Naive B cell (primary cell): ENCODE data around the gene SNED1. TPM values are rescaled to one million over a fixed set of nuclear protein-coding genes. Genes with fewer than 3 reads are reported as not detected.
A peak's percentile ranks its signal among the peaks of the same experiment; 100 is the strongest.
"Not testable (repeated sequence)": the region's sequence is repeated elsewhere in the genome, so short reads cannot be mapped to it uniquely, and the experiment has no call there.

ENCODE experiments used
- ATAC-seq, 2 donors: fragments of 150-1000 bp; cut with Tn5 transposase; 2 replicates each; pipeline ENCODE4 v1.10.0; 2021; ENCODE audit warnings: low read depth in 2 of 2, mild to moderate bottlenecking in 2 of 2, moderate library complexity in 2 of 2
- DNase-seq: peaks from one replicate; pipeline ENCODE4 v3.0.0; 2022
- H3K27ac Mint-ChIP-seq, 6 donors: one replicate each; pipeline ENCODE4 v1.8.0; 2020 to 2022; ENCODE audit warnings: mild to moderate bottlenecking in 6 of 6, mixed read lengths in 6 of 6, moderate library complexity in 5 of 6, inconsistent platforms in 2 of 6
- H3K27me3 Mint-ChIP-seq, 3 donors: one replicate each; pipeline ENCODE4 v1.8.0; 2021 to 2022; ENCODE audit warnings: mixed read lengths in 3 of 3, mild to moderate bottlenecking in 1 of 3
- H3K36me3 Mint-ChIP-seq, 2 donors: one replicate each; pipeline ENCODE4 v1.8.0; 2020 to 2022; ENCODE audit warnings: mixed read lengths in 2 of 2, inconsistent platforms in 1 of 2, mild to moderate bottlenecking in 1 of 2
- H3K4me1 Mint-ChIP-seq, 3 donors: one replicate each; pipeline ENCODE4 v1.8.0; 2020 to 2022; ENCODE audit warnings: mixed read lengths in 3 of 3, inconsistent platforms in 1 of 3, mild to moderate bottlenecking in 1 of 3, moderate library complexity in 1 of 3
- H3K4me3 Mint-ChIP-seq, 8 donors: one replicate each; pipeline ENCODE4 v1.8.0; 2020 to 2022; ENCODE audit warnings: mild to moderate bottlenecking in 8 of 8, mixed read lengths in 8 of 8, moderate library complexity in 8 of 8, inconsistent platforms in 2 of 8
- H3K9me3 Mint-ChIP-seq, 7 donors: one replicate each; pipeline ENCODE4 v1.8.0; 2020 to 2022; ENCODE audit warnings: mixed read lengths in 7 of 7, mild to moderate bottlenecking in 5 of 7, inconsistent platforms in 2 of 7, moderate library complexity in 1 of 7
- polyA plus RNA-seq, 6 donors: library from polyadenylated mRNA; unstranded; fragments of 300-500 nt; fragmentation: Illumina TruSeq; gene quantifications; one replicate each; pipeline ENCODE4 v1.2.3, GENCODE V29; 2021; ENCODE audit warnings: low read depth in 6 of 6

The SNED1 gene
- polyA plus RNA-seq, 6 donors from 2014 or later, result 0.75 to 3.2 (median 1.3) TPM

DNA sequence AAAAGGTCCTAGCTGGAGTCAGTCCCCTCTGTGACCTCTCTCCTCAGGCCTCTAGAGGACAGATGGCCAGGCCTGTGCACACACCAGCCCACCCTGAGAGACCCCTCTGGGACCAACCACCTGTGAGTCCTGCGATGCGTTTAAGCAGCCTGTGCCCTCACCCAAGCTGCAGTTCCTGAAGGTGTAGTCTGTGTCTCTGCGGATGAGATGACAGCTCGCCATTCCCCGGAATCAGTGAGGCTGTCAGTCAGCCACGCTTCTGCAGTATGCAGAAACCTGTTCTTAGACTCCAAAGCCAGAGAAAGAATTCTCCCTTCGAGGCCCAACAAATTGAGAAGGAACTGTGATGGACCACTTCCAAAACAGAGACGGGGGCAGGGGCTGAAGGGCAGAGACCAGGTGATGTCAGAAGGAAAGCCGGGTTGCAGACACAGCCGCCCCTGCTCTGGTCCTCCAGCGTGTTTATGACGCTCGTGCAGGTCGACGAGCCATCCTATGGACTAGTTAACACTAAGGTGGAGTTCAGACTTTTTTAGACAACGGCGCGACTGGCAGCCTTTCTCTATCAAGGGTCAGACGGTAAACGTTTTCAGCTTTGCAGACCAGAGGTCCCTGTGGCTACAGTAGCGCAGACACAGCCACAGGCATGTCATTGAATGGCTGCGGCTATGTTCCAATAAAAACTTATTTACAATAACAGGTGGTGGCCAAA, 93.5 kb downstream of the SNED1 start:
- DNase-seq, result no peak
- Mint-ChIP-seq H3K27me3 (no peaks in the 10 kb centered on the region), H3K4me1 (peaks cover 19 to 36% (median 22%) of the 10 kb centered on the region in 3 donors), H3K27ac (peak overlapping the region in 2 of 6 donors; percentile 40 to 54), H3K4me3 (no peak overlapping the region), H3K36me3 (peaks cover 12 to 17% of the 10 kb centered on the region in 2 donors), H3K9me3 (no peaks in the 10 kb centered on the region)
- ATAC-seq, result no peak

DNA sequence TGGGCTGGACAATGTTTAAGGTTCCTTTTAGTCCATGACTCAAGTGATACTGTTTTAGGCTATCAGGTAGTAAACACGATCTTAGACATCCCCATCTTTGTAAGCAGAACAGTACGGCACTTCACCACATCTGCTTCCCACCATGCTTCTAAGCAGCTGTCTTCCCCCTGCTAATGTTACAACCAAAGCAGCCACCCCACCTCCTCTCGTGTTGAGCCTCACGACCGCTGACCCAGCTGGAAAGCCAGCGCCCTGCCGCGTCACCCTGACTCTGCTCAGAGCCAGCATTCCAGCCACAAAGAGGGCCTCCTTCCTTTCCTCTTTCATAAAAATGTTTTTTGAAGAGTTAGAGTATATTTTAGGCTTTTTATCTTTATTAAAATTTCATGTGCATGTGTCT, 94.3 kb downstream of the SNED1 start:
- Mint-ChIP-seq H3K27me3 (no peaks in the 10 kb centered on the region), H3K9me3 (no peaks in the 10 kb centered on the region), H3K36me3 (peaks cover 18 to 21% of the 10 kb centered on the region in 2 donors), H3K27ac (peak overlapping the region in 3 of 6 donors; percentile 65 to 90 (median 81)), H3K4me1 (peaks cover 27 to 44% (median 30%) of the 10 kb centered on the region in 3 donors), H3K4me3 (no peak overlapping the region)
- ATAC-seq (no peak), DNase-seq (no peak)

DNA sequence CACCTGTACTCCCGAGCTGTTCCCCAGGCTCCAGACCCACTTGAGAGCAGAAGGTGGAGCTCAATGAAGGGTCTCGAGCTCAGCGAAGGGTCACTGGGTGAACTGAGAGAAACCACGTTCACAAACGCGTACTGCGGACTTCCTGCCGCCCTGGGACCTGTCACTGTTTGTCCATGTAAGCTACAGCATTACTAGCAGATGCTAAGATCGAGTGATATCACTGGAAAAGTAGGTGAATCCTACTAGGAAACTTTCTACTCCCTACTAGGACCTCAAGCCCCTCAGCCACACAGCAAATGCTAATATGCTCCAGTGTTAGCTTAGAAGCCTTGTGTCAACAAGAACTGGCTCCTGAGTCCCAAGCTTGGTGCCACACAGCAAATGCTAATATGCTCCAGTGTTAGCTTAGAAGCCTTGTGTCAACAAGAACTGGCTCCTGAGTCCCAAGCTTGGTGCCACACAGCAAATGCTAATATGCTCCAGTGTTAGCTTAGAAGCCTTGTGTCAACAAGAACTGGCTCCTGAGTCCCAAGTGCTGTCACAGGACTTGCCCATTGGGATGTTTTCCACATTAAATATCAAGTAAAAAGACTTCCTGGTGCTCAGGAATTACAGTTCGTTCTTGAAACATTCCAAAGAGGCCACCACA, 94.8 kb downstream of the SNED1 start:
- not testable (repeated sequence) for H3K9me3 Mint-ChIP-seq, ATAC-seq, DNase-seq, H3K4me3 Mint-ChIP-seq, H3K27me3 Mint-ChIP-seq
- peaks cover 20 to 21% of the 10 kb centered on the region in 2 donors for H3K36me3 Mint-ChIP-seq
- peaks cover 27 to 40% (median 36%) of the 10 kb centered on the region in 3 donors for H3K4me1 Mint-ChIP-seq
- peak overlapping the region in 2 of 6 donors; percentile 65 to 81 for H3K27ac Mint-ChIP-seq

GRCh38 chr2:241094172-241094571, 95.8 kb downstream of the SNED1 start:
- Mint-ChIP-seq H3K36me3 (peaks cover 21 to 27% of the 10 kb centered on the region in 2 donors), H3K9me3 (no peaks in the 10 kb centered on the region), H3K4me1 (peaks cover 33 to 45% (median 45%) of the 10 kb centered on the region in 3 donors), H3K4me3 (no peak overlapping the region), H3K27me3 (no peaks in the 10 kb centered on the region), H3K27ac (peak overlapping the region in 1 of 6 donors; percentile 60)
- ATAC-seq (no peak), DNase-seq (no peak)

GRCh38 chr2:241094924-241095420, 96.6 kb downstream of the SNED1 start:
- ATAC-seq (no peak), DNase-seq (no peak)
- Mint-ChIP-seq H3K36me3 (peaks cover 21 to 27% of the 10 kb centered on the region in 2 donors), H3K27me3 (no peaks in the 10 kb centered on the region), H3K4me1 (peaks cover 41 to 53% (median 53%) of the 10 kb centered on the region in 3 donors), H3K27ac (peak overlapping the region in 5 of 6 donors; percentile 76 to 95 (median 83)), H3K9me3 (no peaks in the 10 kb centered on the region), H3K4me3 (no peak overlapping the region)

DNA sequence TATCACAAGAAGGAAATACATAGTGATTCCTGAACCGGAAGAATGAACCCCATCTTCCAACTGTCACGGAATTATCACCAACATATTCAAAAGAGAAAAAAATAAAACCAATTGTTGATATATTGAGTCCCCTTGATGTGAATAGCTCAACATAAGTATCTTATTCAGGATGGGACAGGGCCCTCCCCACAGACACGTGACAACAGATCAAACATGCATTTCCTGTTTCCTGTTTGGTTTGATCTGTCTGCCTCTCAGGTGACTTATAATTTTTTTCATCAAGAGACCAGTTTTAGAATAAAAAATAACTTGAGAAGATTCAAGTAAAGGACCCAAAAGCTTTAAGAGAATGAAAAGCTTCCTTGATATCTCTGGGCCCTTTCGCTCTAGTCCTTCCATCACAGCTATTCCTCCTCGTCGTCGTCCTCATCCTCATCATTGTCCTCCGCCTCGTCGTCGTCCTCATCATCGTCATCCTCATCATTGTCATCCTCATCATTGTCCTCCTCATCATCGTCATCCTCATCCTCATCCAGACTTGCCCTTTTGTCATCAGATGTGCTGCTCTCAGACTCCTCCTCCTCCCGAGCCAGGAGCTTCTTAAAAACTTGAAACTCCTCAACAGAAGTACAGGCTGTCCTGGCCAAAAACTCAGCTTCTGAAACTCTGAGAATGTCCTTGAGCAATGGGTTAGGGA, 97.3 kb downstream of the SNED1 start:
- peaks cover 45 to 61% (median 61%) of the 10 kb centered on the region in 3 donors for H3K4me1 Mint-ChIP-seq
- H3K36me3 Mint-ChIP-seq, result peaks cover 21 to 27% of the 10 kb centered on the region in 2 donors

DNA sequence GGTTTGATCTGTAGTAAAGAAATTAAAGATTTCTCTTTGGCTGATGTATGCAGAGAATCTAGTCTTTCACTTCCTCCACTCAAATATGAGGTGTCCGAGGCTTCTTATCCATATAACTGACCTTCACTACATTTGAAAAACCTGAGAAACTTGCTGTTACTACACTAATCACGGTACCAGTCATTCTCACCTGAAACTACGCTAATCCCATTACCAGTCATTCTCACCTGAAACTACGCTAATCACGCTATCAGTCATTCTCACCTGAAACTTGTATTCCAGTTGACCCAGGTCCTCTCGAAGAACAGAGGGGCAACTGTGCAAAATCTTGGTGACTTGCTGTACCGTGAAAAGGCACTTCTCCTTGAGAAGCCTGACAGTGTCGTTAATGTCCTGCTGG, 98.6 kb downstream of the SNED1 start:
- peaks cover 47 to 70% (median 66%) of the 10 kb centered on the region in 3 donors for H3K4me1 Mint-ChIP-seq
- no peaks in the 10 kb centered on the region for H3K27me3 Mint-ChIP-seq
- peak overlapping the region in 1 of 8 donors; percentile 59 for H3K4me3 Mint-ChIP-seq
- ATAC-seq (no peak), DNase-seq (no peak)
- peak overlapping the region in 3 of 6 donors; percentile 63 to 89 (median 86) for H3K27ac Mint-ChIP-seq
- peaks cover 16 to 27% of the 10 kb centered on the region in 2 donors for H3K36me3 Mint-ChIP-seq
- no peaks in the 10 kb centered on the region for H3K9me3 Mint-ChIP-seq

More for the DNA sequence above, 97.3 kb downstream of the SNED1 start:
- H3K27me3 Mint-ChIP-seq, result no peaks in the 10 kb centered on the region
- H3K27ac Mint-ChIP-seq, result peak overlapping the region; percentile 57 to 96 (median 92)
- peak; percentile 77 to 82 for ATAC-seq
- peak; percentile 35 for DNase-seq
- H3K9me3 Mint-ChIP-seq, result no peaks in the 10 kb centered on the region
- H3K4me3 Mint-ChIP-seq, result peak overlapping the region in 6 of 8 donors; percentile 0 to 55 (median 28)

- peak overlapping the region in 5 of 6 donors; percentile 22 to 94 (median 84) for H3K27ac Mint-ChIP-seq
Measured at GRCh38 chr2:241099246-241099645, 100.8 kb downstream of the SNED1 start.

GRCh38 chr2:241102239-241102803, 103.9 kb downstream of the SNED1 start, which contains the start of gene MTERF4:
TSS of gene MTERF4 (minus strand) at chr2:241102287. CDS start at chr2:241102273, 14 bp downstream.
- Mint-ChIP-seq H3K4me3 (peak within 1 kb of the TSS; percentile 93 to 99 (median 96)), H3K27me3 (no peaks in the 10 kb centered on the region), H3K9me3 (no peaks in the 10 kb centered on the region), H3K27ac (peak within 1 kb of the TSS; percentile 96 to 99 (median 98)), H3K36me3 (peaks cover 4 to 13% of the 10 kb centered on the region in 2 donors), H3K4me1 (peaks cover 37 to 62% (median 51%) of the 10 kb centered on the region in 3 donors)
- ATAC-seq, result peak; percentile 92 to 97
- peak; percentile 90 for DNase-seq

More at GRCh38 chr2:241099246-241099645, 100.8 kb downstream of the SNED1 start:
- peaks cover 51 to 87% (median 77%) of the 10 kb centered on the region in 3 donors for H3K4me1 Mint-ChIP-seq
- peak overlapping the region in 7 of 8 donors; percentile 69 to 95 (median 84) for H3K4me3 Mint-ChIP-seq
- no peaks in the 10 kb centered on the region for H3K9me3 Mint-ChIP-seq
- H3K27me3 Mint-ChIP-seq, result no peaks in the 10 kb centered on the region
- H3K36me3 Mint-ChIP-seq, result peaks cover 16 to 27% of the 10 kb centered on the region in 2 donors
- DNase-seq, result peak; percentile 44
- peak; percentile 34 to 35 for ATAC-seq

GRCh38 chr2:241103176-241103595, 104.8 kb downstream of the SNED1 start:
- H3K27me3 Mint-ChIP-seq, result no peaks in the 10 kb centered on the region
- DNase-seq (no peak), ATAC-seq (no peak)
- H3K4me1 Mint-ChIP-seq, result peaks cover 36 to 62% (median 48%) of the 10 kb centered on the region in 3 donors
- H3K27ac Mint-ChIP-seq, result peak overlapping the region; percentile 96 to 99 (median 98)
- peaks cover 0 to 8% of the 10 kb centered on the region in 2 donors for H3K36me3 Mint-ChIP-seq
- no peaks in the 10 kb centered on the region for H3K9me3 Mint-ChIP-seq
- H3K4me3 Mint-ChIP-seq, result peak overlapping the region; percentile 93 to 99 (median 96)

DNA sequence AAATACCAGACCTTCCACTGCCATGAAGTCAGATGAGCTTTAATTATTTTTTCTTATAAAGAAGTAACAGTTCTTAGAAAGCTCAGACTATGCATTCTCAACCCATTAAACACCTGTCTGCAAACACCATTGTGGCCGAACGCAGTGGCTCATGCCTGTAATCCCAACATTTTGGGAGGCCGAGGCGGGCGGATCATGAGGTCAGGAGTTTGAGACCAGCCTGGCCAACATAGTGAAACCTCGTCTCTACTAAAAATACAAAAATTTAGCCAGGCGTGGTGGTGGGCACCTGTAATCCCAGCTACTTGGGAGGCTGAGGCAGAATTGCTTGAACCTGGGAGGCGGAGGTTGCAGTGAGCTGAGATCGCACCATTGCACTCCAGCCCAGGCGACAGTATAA, 106.2 kb downstream of the SNED1 start:
- not testable (repeated sequence) for H3K27ac Mint-ChIP-seq, ATAC-seq, H3K36me3 Mint-ChIP-seq, H3K9me3 Mint-ChIP-seq, DNase-seq, H3K27me3 Mint-ChIP-seq
- Mint-ChIP-seq H3K4me3 (peak overlapping the region in 3 of 8 donors; percentile 33 to 93 (median 84)), H3K4me1 (peaks cover 33 to 61% (median 51%) of the 10 kb centered on the region in 3 donors)

GRCh38 chr2:241105641-241106040, 107.2 kb downstream of the SNED1 start:
- Mint-ChIP-seq H3K4me1 (peaks cover 35 to 61% (median 51%) of the 10 kb centered on the region in 3 donors), H3K4me3 (no peak overlapping the region), H3K9me3 (peaks cover 0 to 4% (median 0%) of the 10 kb centered on the region in 7 donors), H3K27me3 (no peaks in the 10 kb centered on the region), H3K27ac (peak overlapping the region in 1 of 6 donors; percentile 62), H3K36me3 (no peaks in the 10 kb centered on the region)
- DNase-seq, result no peak
- no peak for ATAC-seq
